ENCODE results near the gene RPA1.
"Not testable (repeated sequence)": the region's sequence is repeated elsewhere in the genome, so short reads cannot be mapped to it uniquely, and the experiment has no call there.

The RPA1 gene

GRCh38 chr17:1820528-1821252, 9.1 kb upstream of the RPA1 start:
- no peak for DNase-seq (ENCODE audit: low read depth)

DNA sequence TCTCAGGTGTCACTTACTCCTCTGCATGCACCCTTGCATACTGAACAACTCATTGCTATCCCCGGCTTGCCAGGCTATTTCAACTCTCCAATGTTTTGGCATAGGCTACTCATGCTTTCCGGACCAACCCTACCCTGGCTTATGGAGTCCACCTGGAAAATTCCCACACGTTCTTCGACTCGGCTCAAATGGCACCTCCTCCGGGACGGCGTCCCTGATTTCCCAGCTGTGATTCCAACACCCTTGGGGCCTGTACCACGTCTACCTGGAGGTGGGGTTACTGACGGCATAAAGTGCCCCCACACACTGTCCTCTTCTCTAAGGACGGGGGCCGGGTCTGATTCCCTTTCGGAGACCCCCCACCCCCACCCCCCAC, 601 bp upstream of the RPA1 start:
- peak; percentile 1 for DNase-seq (ENCODE audit: low read depth)

- no peak for DNase-seq (ENCODE audit: low read depth)
These were observed 483 bp downstream of the RPA1 start for GRCh38 chr17:1830288-1830687.

DNA sequence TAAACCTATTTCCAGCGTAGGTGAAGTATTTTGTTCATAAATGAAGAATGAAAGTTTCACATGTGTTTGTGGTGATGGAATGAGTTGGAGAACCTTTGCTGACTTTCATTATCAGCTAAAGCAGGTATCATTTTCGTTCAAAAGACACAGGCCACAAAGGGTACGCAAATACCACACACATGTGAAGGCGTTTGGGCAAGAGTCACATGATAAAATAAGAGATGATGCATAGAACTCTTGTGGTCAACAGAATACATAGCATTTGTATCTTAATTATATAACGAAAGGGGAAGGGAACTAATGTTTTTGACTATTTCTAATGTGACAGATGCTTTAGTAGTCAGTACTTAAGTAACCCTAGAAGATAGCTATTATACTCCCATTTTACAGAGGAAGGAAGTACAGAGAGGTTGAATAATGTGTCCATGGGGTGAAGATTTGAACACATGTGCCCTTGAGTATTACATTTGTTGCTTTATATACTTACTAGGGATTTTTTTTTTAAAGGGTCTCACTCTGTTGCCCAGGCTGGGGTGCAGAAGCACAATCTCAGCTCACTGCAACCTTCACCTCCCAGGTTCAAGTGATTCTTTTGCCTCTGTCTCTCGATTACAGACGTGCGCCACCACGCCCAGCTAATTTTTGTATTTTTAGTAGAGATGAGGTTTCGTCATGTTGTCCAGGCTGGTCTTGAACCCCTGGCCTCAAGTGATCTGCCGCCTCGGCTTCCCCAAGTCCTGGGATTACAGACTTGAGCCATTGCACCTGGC, 4.8 kb downstream of the RPA1 start:
- no peak for DNase-seq (ENCODE audit: low read depth)

- DNase-seq (ENCODE audit: low read depth), result no peak
These were observed 9.7 kb downstream of the RPA1 start for GRCh38 chr17:1839516-1839915.

DNA sequence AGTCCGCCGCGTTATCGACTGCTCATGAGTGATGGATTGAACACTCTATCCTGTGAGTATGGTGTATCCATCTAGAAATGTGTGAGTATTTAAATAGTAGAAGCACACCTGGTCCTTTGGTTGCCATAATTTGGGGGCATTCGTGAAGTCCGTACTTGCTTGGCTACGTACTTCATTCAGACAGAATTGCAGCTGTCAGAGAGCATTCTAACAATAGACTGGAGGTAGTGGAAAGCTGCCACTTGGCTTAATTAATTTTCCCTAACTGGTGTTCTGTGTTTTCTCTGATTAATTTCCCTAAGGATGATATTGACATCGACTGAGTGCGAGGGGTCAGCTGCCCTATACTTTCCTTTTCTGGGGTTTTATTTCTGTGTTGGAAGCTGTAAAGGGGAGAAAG, 14.1 kb downstream of the RPA1 start:
- DNase-seq (ENCODE audit: low read depth), result no peak

- DNase-seq (ENCODE audit: low read depth), result no peak
These were observed 17.4 kb downstream of the RPA1 start for GRCh38 chr17:1847191-1847590.

- DNase-seq (ENCODE audit: low read depth), result no peak
These were observed 22.5 kb downstream of the RPA1 start for GRCh38 chr17:1852327-1852726.

DNA sequence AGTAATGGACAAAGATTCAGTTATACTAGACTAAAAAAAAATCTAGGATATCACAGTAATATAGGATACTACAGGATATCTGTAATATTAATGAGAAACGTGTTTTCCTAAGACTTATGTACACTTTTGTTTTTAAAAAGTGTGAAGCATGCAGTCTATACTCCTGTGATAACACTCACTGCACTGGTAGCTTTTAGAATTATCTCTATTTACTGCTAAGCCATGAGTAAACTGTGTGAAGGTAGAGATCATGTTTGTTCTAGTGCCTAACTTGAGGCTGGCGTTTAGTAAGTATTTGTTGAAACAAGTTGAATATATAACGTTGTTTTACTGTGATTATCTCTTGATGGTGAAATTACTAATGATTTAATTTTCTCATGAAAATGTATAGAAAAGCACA, 23.9 kb downstream of the RPA1 start:
- DNase-seq (ENCODE audit: low read depth), result no peak

DNA sequence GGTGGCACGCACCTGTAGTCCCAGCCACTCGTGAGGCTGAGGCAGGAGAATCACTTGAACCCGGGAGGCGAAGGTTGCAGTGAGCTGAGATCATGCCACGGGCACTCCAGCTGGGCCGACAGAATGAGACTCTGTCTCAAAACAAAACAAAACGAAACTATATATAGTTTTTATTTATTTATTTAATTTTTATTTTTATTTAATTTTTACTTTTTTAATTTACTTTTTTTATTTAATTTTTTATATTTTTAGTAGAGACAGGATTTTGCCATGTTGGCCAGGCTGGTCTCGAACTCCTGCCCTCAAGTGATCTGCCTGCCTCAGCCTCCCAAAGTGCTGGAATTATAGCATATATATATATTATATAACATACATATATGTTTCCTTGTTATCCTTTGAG, 26.7 kb downstream of the RPA1 start:
- not testable (repeated sequence) for DNase-seq (ENCODE audit: low read depth)

DNA sequence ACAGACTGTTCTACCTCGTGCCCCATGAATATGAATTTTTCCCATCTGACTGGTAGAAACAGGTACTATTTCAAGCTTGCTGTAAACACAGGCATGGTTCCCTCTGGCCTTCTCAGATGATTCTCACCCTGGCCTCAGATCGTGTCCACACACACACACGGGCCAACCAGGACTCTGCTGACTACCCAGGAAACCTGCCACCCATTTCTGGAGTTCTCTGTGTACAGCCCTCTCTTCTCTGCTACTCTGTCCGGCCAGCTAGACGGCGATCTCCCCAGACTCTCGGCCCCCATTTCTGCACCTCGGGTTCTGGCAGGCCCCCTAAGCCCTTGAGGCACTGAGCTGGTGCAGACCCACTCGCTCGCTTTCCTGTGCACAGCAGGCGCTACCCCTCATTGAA, 31.2 kb downstream of the RPA1 start:
- DNase-seq (ENCODE audit: low read depth), result no peak

- DNase-seq (ENCODE audit: low read depth), result no peak
These were observed 31.7 kb downstream of the RPA1 start for GRCh38 chr17:1861391-1862010.

- DNase-seq (ENCODE audit: low read depth), result peak; percentile 24
These were observed 35.6 kb downstream of the RPA1 start for GRCh38 chr17:1865252-1866037.

GRCh38 chr17:1867307-1867706, 37.5 kb downstream of the RPA1 start:
- no peak for DNase-seq (ENCODE audit: low read depth)

DNA sequence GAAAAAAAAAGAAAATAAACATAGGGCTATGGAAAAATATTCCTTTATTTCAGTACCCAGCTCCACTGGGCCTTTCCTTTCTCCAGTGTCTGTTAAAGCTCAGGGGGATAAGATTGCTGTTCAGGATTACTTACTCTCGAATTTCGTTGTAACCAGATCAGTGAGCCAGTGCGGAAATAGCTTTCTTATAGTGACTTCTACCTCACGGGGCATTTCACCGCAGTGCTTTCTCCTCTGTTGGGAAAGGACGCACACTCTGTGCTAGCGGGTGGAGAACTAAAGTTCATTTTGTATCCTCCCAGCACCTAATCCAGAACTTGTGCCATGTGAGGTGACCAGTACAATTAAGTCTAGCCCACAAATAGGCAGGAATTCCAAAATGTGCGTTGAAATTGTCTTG, 38.3 kb downstream of the RPA1 start:
- DNase-seq (ENCODE audit: low read depth), result no peak

DNA sequence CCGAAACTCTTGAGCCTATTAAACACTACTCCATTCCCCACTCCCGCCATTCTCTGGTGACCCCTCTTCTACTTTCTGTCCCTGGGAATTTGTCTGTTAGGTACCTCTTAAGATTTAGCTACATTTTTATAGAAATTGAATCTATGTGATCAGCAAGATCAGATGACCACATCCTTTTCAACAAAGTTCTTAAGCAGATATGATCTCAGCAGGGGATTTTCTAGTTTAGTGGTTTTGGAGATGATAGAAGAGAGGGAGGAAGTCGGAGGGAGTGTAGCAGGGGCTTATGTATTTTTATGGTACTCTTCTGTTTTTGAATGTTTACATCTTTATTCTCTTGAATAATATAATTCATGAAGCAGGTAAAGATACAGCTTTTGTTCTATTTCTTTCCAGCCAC, 40.8 kb downstream of the RPA1 start:
- no peak for DNase-seq (ENCODE audit: low read depth)

- no peak for DNase-seq (ENCODE audit: low read depth)
These were observed 42.0 kb downstream of the RPA1 start for GRCh38 chr17:1871756-1872155.

DNA sequence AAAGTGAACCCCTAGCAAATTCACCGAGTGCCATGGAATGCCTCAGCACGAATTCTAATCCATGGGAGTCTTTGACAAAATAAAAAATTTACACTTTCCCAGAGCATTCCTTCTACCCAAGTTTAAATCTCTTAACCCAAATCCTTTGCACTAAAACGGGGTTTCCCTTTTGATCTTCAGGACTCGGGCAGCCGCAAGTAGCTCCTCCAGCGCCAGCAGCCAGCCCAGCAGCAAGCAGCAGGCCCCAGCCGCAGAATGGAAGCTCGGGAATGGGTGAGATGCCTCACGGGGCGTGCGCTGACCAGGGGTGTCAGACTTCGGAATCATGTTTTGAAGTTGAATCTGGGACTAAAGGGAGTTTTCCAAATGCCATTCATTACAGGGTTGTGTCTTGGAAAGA, 42.4 kb downstream of the RPA1 start:
- DNase-seq (ENCODE audit: low read depth), result no peak

- DNase-seq (ENCODE audit: low read depth), result no peak
These were observed 43.2 kb downstream of the RPA1 start for GRCh38 chr17:1872976-1873375.

- no peak for DNase-seq (ENCODE audit: low read depth)
These were observed 43.6 kb downstream of the RPA1 start for GRCh38 chr17:1873418-1873817.

DNA sequence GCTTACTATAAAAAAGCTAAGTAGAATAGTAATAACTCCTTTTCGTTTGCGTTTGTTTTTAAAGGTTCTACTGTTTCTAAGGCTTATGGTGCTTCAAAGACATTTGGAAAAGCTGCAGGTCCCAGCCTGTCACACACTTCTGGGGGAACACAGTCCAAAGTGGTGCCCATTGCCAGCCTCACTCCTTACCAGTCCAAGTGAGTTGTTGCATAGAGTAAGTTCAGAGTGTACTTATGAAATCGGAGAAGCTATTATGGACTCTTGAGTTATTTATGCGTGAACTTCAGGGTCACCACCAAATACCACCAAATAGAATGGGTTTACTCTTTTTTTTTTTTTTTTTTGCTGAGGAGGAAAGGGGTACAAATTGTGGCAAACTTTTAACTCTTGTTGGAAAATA, 45.8 kb downstream of the RPA1 start:
- DNase-seq (ENCODE audit: low read depth), result no peak

DNA sequence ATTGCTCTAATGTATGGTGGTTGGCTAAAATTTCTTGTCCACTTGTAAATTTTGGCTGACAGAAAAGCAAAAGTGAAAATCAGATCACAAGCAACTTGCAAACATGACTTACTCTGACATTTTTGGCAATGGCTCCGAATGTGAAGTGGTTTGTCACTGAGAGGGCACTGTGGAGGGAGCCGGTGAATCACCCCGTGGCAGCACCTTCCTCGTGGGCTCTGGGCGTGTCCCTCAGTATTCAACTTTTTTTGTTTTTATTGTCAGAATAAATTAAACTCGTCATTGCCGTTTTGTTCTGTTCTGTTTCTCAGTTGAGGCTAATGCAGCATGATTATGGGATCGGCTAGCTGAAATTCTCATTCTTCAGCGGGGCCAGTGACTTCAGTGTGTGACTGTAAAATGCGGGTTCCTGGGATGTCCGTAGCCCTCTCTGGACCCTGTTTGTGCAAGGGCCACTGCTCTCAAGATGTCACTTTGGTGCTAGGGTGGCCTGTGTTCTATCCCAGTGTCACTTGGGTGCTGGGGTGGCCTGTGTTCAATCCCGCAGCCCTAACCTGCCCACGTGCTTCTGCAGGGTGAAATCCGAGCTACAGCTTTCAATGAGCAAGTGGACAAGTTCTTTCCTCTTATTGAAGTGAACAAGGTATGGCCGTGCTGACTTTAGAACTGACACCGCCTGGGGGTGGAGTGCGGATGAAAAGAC, 48.8 kb downstream of the RPA1 start:
- DNase-seq (ENCODE audit: low read depth), result no peak

Data from fibroblast of gingiva (primary cell).